ENCODE data around the gene FGF7. TPM values are rescaled to one million over a fixed set of nuclear protein-coding genes. Genes with fewer than 3 reads are reported as not detected.
A peak's percentile ranks its signal among the peaks of the same experiment; 100 is the strongest.

FGF7 gene
- total RNA-seq, 1 experiment from 2014 or later = not detected

DNA sequence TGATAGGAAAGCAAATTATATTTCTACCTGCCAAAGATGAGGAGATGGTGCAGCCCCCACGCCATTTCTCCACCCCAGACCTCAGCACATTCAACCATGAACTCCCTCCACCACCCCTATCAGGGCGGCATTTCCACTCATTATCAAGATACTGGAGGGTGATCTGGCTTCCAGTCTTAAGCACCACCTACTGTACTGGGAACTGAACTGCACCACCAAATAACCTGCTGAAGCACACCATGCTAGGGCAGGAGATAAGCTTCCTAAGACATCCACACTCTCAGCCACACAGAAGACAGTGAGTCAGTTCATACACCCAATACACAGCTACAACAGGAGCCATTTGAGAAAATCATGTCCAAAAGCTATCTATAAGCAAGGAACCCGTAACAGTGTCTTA, 98.8 kb downstream of the FGF7 start:
- POLR2A ChIA-PET (ENCODE audit: unreplicated experiment) = no interaction called here
- BruUV-seq (replicated peaks) = no TSS peak
- H3K4me2 ChIP-seq (ENCODE audit: low read length) = no peak overlapping the region
- no peaks in the 10 kb centered on the region for H3K9me3 ChIP-seq (ENCODE audit: low read length)
- H3K4me1 ChIP-seq (ENCODE audit: insufficient read depth, low read length) = no peaks in the 10 kb centered on the region
- no peaks in the 10 kb centered on the region for H3K27me3 ChIP-seq (ENCODE audit: low read length)
- peak; percentile 6 for DNase-seq
- no peaks in the 10 kb centered on the region for H3K9me2 ChIP-seq (replicated peaks; ENCODE audit: low read length)
- no peak overlapping the region for H2AFZ ChIP-seq (ENCODE audit: low read length)
- H3K79me2 ChIP-seq (ENCODE audit: low read length) = no peaks in the 10 kb centered on the region
- H3K36me3 ChIP-seq (ENCODE audit: low read depth, low read length) = no peaks in the 10 kb centered on the region
- no peak overlapping the region for H3K27ac ChIP-seq (ENCODE audit: low read length)
- H4K20me1 ChIP-seq (ENCODE audit: low read length) = no peaks in the 10 kb centered on the region
- H3K9ac ChIP-seq (ENCODE audit: low read length) = no peak overlapping the region
- no peak overlapping the region for H3K4me3 ChIP-seq (ENCODE audit: low read length)
- CTCF ChIA-PET = interaction anchor here (0.6 kb wide), 1 partner anchor 99 kb away, joined by 3 read pairs; no protein-coding TSS in a partner anchor
- TF ChIP-seq, protein P1, sequence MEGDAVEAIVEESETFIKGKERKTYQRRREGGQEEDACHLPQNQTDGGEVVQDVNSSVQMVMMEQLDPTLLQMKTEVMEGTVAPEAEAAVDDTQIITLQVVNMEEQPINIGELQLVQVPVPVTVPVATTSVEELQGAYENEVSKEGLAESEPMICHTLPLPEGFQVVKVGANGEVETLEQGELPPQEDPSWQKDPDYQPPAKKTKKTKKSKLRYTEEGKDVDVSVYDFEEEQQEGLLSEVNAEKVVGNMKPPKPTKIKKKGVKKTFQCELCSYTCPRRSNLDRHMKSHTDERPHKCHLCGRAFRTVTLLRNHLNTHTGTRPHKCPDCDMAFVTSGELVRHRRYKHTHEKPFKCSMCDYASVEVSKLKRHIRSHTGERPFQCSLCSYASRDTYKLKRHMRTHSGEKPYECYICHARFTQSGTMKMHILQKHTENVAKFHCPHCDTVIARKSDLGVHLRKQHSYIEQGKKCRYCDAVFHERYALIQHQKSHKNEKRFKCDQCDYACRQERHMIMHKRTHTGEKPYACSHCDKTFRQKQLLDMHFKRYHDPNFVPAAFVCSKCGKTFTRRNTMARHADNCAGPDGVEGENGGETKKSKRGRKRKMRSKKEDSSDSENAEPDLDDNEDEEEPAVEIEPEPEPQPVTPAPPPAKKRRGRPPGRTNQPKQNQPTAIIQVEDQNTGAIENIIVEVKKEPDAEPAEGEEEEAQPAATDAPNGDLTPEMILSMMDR (conservative IDR thresholded peaks at IDR 0.05; ENCODE audit: low read depth, low read length) = no peak; the same call in 1 of the 2 replicates
- no peak for TF ChIP-seq EZH2phosphoT487 (IDR thresholded peaks at IDR 0.05; ENCODE audit: borderline replicate concordance, low read length)
- no peak for TF ChIP-seq EZH2 (IDR thresholded peaks at IDR 0.05; ENCODE audit: low read length, unreplicated experiment)
- no peaks in the 10 kb centered on the region for H3F3A ChIP-seq (ENCODE audit: low read length, unreplicated experiment)
- intact Hi-C loops (cut with micrococcal nuclease) = no loop called here
- no peak for ATAC-seq

DNA sequence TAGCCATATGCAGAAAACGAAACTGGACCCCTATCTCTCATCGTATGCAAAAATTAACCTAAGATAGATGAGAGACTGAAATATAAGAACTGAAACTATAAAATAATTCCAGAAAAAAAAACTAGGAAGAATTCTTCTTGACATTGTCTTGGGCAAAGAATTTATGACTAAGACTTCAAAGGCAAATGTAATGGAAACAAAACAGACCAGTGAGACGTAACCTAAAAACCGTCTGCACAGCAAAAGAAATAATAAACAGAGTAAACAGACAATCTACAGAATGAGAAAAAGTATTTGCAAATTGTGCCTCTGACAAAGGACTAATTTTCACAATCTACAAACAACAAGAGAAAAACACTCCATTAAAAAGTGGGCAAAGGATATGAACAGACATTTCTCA, 105.2 kb downstream of the FGF7 start:
- H3K9ac ChIP-seq (ENCODE audit: low read length) = no peak overlapping the region
- H4K20me1 ChIP-seq (ENCODE audit: low read length) = no peaks in the 10 kb centered on the region
- H3K4me2 ChIP-seq (ENCODE audit: low read length) = no peak overlapping the region
- intact Hi-C loops (cut with micrococcal nuclease) = no loop called here
- 0 out of 2 replicates have a peak, but pooled peaks cover 7% of the 10 kb centered on the region for H3K4me1 ChIP-seq (ENCODE audit: insufficient read depth, low read length)
- no peak overlapping the region for H3K4me3 ChIP-seq (ENCODE audit: low read length)
- ChIA-PET POLR2A (ENCODE audit: unreplicated experiment) (no interaction called here), CTCF (no interaction called here)
- H3F3A ChIP-seq (ENCODE audit: low read length, unreplicated experiment) = no peaks in the 10 kb centered on the region
- no TSS peak for BruUV-seq (replicated peaks)
- no peaks in the 10 kb centered on the region for H3K9me3 ChIP-seq (ENCODE audit: low read length)
- H3K27me3 ChIP-seq (ENCODE audit: low read length) = no peaks in the 10 kb centered on the region
- no peak overlapping the region for H2AFZ ChIP-seq (ENCODE audit: low read length)
- no peaks in the 10 kb centered on the region for H3K36me3 ChIP-seq (ENCODE audit: low read depth, low read length)
- DNase-seq (no peak), ATAC-seq (no peak)
- H3K9me2 ChIP-seq (replicated peaks; ENCODE audit: low read length) = no peaks in the 10 kb centered on the region
- H3K79me2 ChIP-seq (ENCODE audit: low read length) = no peaks in the 10 kb centered on the region
- no peak overlapping the region for H3K27ac ChIP-seq (ENCODE audit: low read length)
- no peak for TF ChIP-seq EZH2 (IDR thresholded peaks at IDR 0.05; ENCODE audit: low read length, unreplicated experiment)
- TF ChIP-seq EZH2phosphoT487 (IDR thresholded peaks at IDR 0.05; ENCODE audit: borderline replicate concordance, low read length) = no peak
- TF ChIP-seq, protein P1 (conservative IDR thresholded peaks at IDR 0.05; ENCODE audit: low read depth, low read length) = no peak

DNA sequence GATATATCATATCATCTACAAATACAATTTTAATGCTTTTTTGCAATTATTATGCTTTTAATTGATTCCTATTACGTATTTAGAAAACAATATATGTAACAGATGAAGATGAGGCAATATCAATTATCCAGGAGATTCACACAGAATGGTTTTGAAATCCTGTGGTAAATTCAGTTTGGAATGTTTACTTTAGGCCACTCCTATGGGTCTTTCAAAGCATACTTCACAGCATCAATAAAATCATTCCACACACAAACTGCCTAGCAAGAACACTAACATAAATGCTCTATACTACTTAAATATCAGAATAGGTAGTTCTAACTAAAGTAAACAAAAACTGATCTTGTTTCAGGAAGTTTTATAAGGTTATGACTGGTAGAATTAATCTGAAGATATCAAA, 107.0 kb downstream of the FGF7 start:
- no peaks in the 10 kb centered on the region for H3K27me3 ChIP-seq (ENCODE audit: low read length)
- H3K79me2 ChIP-seq (ENCODE audit: low read length) = no peaks in the 10 kb centered on the region
- TF ChIP-seq EZH2phosphoT487 (IDR thresholded peaks at IDR 0.05; ENCODE audit: borderline replicate concordance, low read length) (no peak), EZH2 (IDR thresholded peaks at IDR 0.05; ENCODE audit: low read length, unreplicated experiment) (no peak)
- TF ChIP-seq, protein P1 (conservative IDR thresholded peaks at IDR 0.05; ENCODE audit: low read depth, low read length) = no peak
- H2AFZ ChIP-seq (ENCODE audit: low read length) = no peak overlapping the region
- peak overlapping the region; percentile 18; the same call in 1 of the 2 replicates for H3K27ac ChIP-seq (ENCODE audit: low read length)
- H3K36me3 ChIP-seq (ENCODE audit: low read depth, low read length) = no peaks in the 10 kb centered on the region
- BruUV-seq (replicated peaks) = no TSS peak
- H3K4me2 ChIP-seq (ENCODE audit: low read length) = no peak overlapping the region
- 0 out of 2 replicates have a peak, but pooled peaks cover 7% of the 10 kb centered on the region for H3K4me1 ChIP-seq (ENCODE audit: insufficient read depth, low read length)
- intact Hi-C loops (cut with micrococcal nuclease) = no loop called here
- H3K9me3 ChIP-seq (ENCODE audit: low read length) = no peaks in the 10 kb centered on the region
- DNase-seq (peak; percentile 64), ATAC-seq (peak; percentile 88)
- no peaks in the 10 kb centered on the region for H3K9me2 ChIP-seq (replicated peaks; ENCODE audit: low read length)
- H3F3A ChIP-seq (ENCODE audit: low read length, unreplicated experiment) = no peaks in the 10 kb centered on the region
- H3K4me3 ChIP-seq (ENCODE audit: low read length) = no peak overlapping the region
- no peak overlapping the region for H3K9ac ChIP-seq (ENCODE audit: low read length)
- no peaks in the 10 kb centered on the region for H4K20me1 ChIP-seq (ENCODE audit: low read length)
- POLR2A ChIA-PET (ENCODE audit: unreplicated experiment) = no interaction called here
- CTCF ChIA-PET = no interaction called here
